GM18511 (cell line): ENCODE results near the gene LPP.
"Not testable (repeated sequence)": the region's sequence is repeated elsewhere in the genome, so short reads cannot be mapped to it uniquely, and the experiment has no call there.

Experiments
- ATAC-seq: cut with Tn5 transposase; IDR thresholded peaks from one replicate; pipeline ENCODE4 v1.9.1; 2021; ENCODE audit warnings: mild to moderate bottlenecking, moderate library complexity; ENCODE audit not compliant: unreplicated experiment

The LPP gene

GRCh38 chr3:188607805-188608315 lies 453.9 kb downstream of the LPP start:
- ATAC-seq, result no peak

DNA sequence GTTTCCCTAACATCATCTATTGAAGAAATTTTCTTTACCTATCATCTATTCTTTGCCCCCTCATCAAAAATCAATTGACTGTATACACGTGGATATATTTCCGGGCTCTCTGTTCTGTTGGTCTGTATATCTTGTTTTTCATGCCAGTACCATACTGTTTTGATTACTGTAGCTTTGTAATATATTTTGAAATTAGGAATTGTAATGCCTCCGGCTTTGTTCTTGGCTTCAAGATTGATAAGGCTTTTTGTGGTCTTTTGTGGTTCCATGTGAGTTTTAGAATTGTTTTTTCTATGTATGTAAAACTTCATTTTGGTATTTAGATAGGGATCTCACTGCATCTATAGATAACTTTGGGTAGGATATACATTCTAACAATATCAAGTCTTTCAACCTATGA lies 454.4 kb downstream of the LPP start:
- ATAC-seq, result no peak

GRCh38 chr3:188613721-188614120 lies 459.8 kb downstream of the LPP start:
- not testable (repeated sequence) for ATAC-seq

DNA sequence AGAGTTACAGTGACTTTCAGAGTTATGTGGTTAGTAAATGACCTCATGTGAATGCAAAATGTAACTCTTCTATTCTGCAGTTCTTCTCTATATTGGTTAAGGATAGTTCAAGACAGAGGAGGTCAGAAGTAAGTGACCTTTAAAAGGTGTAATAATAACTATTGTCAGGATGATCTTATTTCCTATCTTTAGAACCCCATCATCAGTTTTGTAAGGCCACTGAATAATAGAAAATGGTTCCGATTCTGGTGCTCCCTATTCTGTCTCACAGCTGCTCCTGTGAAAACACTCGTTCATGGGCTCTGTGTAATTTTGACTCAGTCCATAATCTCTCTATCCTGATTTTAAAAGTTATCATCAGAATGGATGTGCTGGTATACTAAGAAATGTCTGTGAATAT lies 463.3 kb downstream of the LPP start:
- no peak for ATAC-seq

DNA sequence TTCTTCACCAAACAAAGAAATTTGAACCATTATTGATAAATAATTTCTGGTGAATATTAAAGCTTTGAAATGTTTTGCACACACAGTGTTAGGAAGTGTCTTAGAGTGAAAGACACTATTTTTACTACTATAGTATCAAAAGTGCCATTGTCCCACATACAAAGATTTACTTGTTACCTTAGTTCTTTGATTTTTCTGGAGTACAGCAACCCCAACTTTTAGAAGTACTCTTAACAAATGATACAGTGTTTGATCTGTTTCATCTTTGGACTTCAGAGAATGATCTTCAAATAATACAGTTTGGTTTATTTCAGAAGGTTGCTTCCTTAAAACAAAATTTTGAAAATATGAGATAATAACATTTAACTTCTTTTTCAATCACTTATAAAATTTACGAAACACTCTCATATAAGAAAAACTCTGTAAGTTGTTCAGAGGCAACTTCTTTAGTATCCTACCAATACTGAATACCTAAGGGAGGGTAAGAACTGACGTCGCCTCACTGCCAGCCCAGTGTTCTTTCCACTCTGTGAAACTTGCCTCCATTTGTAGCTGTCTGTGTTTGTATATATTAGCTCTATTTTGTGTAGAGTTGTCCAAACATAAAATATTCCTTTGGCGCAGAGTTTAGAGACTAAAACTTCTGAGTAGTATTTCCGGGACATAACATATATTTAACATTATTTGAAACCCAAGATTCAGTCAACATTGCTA lies 464.2 kb downstream of the LPP start:
- no peak for ATAC-seq

GRCh38 chr3:188620752-188621151 lies 466.8 kb downstream of the LPP start:
- ATAC-seq, result no peak

DNA sequence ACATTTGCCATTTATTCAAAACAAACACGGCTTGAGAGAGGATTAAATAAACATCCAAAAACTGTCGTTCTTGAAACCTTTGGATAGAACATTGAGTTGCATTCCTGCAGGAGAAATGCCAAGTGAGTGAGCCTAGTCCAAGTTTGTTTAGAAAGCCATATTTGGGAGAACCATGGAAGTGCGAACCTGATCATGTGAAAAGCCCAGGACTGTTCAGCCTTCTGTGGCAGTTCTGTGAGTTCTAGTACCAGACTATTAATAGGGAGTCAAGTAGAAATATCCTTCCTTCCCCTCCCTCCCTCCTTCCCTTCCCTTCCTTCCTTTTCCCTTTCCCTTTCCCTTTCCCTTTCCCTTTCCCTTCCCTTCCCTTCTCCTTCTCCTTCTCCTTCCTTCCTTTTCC lies 470.4 kb downstream of the LPP start:
- ATAC-seq, result no peak

GRCh38 chr3:188624828-188625227 lies 470.9 kb downstream of the LPP start:
- no peak for ATAC-seq

GRCh38 chr3:188627652-188628051 lies 473.7 kb downstream of the LPP start:
- ATAC-seq, result no peak

GRCh38 chr3:188631291-188632010 lies 477.5 kb downstream of the LPP start:
- no peak for ATAC-seq

DNA sequence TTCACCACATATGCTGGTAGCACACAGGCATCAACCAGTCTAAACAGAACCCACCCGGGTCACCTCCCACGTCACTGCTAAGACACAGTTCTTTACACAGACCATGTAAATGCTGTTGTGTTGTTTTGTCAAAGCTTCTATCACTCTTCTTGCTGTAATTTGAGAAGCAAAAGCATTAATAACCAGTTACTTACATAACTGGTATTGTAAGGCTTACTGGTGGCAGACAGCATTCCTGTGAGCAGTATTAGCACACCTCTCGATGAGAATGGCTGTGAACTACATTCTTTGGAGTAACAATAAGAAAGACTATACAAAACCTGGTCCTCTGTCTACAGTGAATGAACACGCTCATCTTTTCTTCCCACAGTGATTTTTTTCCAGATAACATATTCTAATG lies 479.2 kb downstream of the LPP start:
- ATAC-seq, result no peak

DNA sequence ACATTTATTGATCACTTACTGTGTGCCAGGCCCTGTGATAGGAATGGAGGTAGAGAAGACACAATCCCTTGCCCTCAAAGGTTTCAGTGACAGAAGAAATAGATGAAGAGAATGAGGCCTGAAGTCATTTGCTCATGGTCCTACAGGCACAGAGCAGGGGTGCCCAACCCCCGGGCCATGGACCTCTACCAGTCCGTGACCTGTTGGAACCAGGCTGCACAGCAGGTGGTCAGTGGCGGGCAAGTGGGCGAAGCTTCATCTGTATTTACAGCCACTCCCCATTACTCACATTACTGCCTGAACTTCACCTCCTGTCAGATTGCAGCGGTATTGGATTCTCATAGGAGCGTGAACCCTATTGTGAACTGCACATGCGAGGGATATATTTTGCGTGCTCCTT lies 480.3 kb downstream of the LPP start:
- ATAC-seq, result no peak

DNA sequence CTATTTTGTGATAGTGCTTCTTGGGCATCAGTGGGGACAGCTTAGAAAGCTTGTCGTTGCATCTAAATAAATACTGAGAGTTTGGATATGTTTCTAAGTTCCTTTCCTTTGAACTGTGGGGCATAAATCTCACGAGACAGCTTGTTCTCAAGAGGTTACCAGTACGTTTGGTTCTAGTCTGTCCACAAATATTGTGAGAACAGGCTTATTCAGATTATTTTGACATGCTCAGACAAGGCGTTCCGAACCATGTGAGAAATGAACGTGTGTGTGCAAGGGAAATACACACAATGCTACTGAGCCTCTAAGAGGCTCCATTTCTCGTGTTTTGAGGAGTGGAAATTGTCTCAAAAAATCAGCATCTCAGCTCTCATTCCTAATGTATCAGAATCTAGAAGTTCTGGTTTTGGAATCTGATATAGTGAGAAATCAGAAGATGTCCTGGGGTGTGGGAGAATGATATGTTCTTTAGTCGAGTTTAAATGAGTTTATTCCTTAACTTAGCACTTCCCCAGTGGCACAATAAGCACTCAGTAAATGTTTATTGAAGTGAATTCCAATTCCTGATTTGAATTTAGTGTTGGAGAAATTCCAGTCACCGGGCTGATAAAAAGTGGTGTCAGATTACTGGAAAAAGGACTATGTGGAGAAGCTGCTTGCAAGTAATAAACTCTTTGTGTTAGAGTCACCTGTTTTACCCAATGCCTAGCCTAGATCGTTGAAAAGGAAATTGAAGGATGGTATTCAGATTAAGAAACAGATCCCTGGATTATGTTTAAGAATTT lies 481.5 kb downstream of the LPP start:
- no peak for ATAC-seq

- not testable (repeated sequence) for ATAC-seq
Observed at GRCh38 chr3:188636292-188636691, 482.3 kb downstream of the LPP start.

DNA sequence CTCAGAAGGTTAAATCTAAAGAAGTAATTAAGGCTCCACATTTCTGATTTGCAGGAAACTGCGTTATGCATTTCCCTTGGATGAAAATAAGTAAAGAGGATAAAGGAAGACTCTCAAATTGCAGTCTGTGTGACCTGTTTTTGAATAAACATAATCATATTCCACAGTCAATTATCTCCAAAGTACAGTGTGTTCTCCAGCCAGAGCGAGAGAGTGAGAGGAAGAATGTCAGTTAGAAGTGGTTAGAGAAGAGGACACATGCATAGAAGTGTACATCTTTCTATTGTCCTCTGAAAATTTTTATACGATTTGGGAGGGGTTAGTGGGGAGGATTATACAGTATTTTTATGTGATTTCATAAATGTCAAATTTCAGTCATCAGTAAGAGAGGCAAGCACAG lies 487.1 kb downstream of the LPP start:
- ATAC-seq, result no peak

DNA sequence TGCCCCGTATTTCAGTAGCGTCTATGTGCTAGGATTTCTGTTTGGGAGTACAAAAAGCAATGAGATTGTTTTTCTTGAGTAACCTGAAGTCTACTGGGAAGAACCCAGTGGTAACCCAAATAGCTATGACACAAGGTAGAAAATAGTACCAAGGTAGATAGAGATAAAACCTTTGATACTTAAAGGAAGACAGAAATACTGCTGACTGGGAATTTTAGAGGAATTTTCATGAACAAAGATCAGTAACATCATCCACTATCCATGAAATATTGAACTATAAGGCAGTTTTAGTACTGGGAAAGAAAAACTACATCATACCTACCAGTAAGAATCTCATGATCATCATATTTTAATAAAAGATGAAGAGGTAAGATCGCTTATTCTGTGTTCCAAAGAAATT lies 489.8 kb downstream of the LPP start:
- ATAC-seq, result no peak

DNA sequence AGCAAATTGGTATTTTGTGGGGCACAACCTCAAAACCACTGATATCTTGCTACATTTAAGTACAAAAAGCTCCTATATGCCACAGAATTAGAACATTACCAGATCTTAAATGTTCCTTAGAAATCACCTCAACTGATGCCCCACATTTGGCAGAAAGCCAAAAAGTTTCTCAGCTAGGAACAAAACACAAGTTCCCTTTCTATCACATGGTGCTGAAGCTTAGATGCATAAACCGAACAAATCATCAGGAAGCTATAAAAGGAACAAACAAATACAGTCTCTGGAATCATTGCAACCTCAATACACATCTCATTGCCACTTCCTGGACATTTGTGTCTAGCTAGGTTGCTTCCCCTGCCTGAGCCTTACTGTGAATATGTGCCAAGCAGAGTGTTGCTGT lies 492.6 kb downstream of the LPP start:
- no peak for ATAC-seq

DNA sequence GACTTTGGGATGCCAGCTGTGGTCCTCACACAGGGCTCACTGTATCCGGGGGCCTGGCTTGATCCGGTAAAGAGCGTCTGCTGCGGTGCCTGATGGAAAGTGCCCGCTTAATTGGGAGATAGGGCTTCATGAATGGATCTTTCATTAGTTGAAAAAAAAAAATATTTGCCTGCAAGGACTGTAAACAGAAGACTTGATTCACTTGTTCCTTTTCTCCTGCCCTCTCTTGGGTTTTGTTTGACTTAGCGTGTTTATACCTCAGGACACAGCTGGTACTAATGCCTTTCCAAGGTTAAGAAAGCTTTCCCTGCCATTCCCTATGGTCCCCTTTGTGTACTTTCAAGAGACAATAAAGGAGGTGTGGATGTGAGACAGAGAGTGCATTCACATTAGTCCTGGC lies 493.3 kb downstream of the LPP start:
- no peak for ATAC-seq

- no peak for ATAC-seq
Observed at GRCh38 chr3:188649521-188649920, 495.6 kb downstream of the LPP start.

GRCh38 chr3:188656196-188656982 lies 502.4 kb downstream of the LPP start:
- ATAC-seq, result no peak

DNA sequence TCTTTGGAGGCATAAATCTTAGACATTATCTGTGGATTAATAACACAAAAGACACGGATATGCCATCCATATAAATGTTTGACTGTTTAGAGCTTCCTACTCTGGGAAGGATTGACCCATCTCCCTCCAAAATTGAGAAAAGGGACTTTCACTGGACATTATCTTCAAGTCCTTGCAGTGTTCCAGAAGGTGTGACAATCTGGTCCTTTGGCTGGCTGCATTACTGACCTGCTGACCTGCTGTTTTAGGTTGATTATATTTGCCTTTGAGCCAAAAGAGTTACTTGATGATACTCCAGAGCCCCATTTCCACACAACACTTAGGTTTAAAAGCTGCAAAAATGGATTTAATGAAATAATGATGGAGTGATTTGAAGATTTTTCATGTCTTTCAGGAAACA lies 504.6 kb downstream of the LPP start:
- ATAC-seq, result no peak
